GM23338 (cell line): ENCODE results near the gene SUSD1. TPM values are rescaled to one million over a fixed set of nuclear protein-coding genes. Genes with fewer than 3 reads are reported as not detected.

Source experiments
- ATAC-seq: fragments of 200-7000 bp; cut with Tn5 transposase; 3 replicates; pipeline ENCODE4 v1.9.1; 2020
- DNase-seq: peaks from one replicate; pipeline ENCODE4 v3.0.0-alpha.2; 2015; ENCODE audit warnings: low spot score
- H2AFZ ChIP-seq: fragments of 200-600 bp; sonication (generic); 2 replicates; pipeline ENCODE4 v1.8.0; 2016; ENCODE audit warnings: antibody characterized with exemption, mild to moderate bottlenecking, moderate library complexity
- H3F3A ChIP-seq: fragments of 200-600 bp; sonication (generic); replicated peaks from 2 replicates; pipeline ENCODE4 v1.8.0; 2017; ENCODE audit warnings: antibody characterized with exemption, mixed run types, low read depth
- H3K27ac ChIP-seq: fragments of 200-600 bp; sonication (generic); 2 replicates; pipeline ENCODE4 v1.6.1; 2016; ENCODE audit warnings: low read depth
- H3K27me3 ChIP-seq: fragments of 200-600 bp; sonication (generic); 2 replicates; pipeline ENCODE4 v1.8.0; 2016; ENCODE audit warnings: mild to moderate bottlenecking, mixed run types, moderate library complexity; ENCODE audit not compliant: insufficient read depth
- H3K36me3 ChIP-seq: fragments of 200-600 bp; sonication (generic); 2 replicates; pipeline ENCODE4 v1.8.0; 2016; ENCODE audit warnings: mild to moderate bottlenecking; ENCODE audit not compliant: insufficient read depth
- H3K4me1 ChIP-seq: fragments of 200-600 bp; sonication (generic); 2 replicates; pipeline ENCODE4 v1.8.0; 2016; ENCODE audit warnings: mild to moderate bottlenecking, moderate library complexity; ENCODE audit not compliant: insufficient read depth
- H3K4me2 ChIP-seq: fragments of 200-600 bp; sonication (generic); 2 replicates; pipeline ENCODE4 v1.7.1; 2017; ENCODE audit warnings: mixed run types
- H3K4me3 ChIP-seq: fragments of 200-600 bp; sonication (generic); 2 replicates; pipeline ENCODE4 v1.6.1; 2016; ENCODE audit warnings: mixed run types
- H3K79me2 ChIP-seq: fragments of 200-600 bp; sonication (generic); replicated peaks from 2 replicates; pipeline ENCODE4 v1.8.0; 2017; ENCODE audit warnings: mild to moderate bottlenecking; ENCODE audit not compliant: insufficient read depth
- H3K9me2 ChIP-seq: fragments of 200-600 bp; sonication (generic); 2 replicates; pipeline ENCODE4 v1.8.0; 2017; ENCODE audit not compliant: insufficient read depth
- H4K20me1 ChIP-seq: fragments of 200-600 bp; sonication (generic); replicated peaks from 2 replicates; pipeline ENCODE4 v1.8.0; 2017; ENCODE audit warnings: mild to moderate bottlenecking; ENCODE audit not compliant: insufficient read depth
- H3K27ac Mint-ChIP-seq: 2 replicates; pipeline ENCODE4 v1.8.0; 2020; ENCODE audit warnings: inconsistent platforms, mild to moderate bottlenecking, moderate library complexity, mixed read lengths
- H3K27me3 Mint-ChIP-seq: 3 replicates; pipeline ENCODE4 v1.8.0; 2022; ENCODE audit warnings: low read depth, mild to moderate bottlenecking, moderate library complexity, mixed read lengths, inconsistent platforms; ENCODE audit not compliant: insufficient read depth, poor library complexity
- H3K36me3 Mint-ChIP-seq: 3 replicates; pipeline ENCODE4 v1.8.0; 2021; ENCODE audit warnings: low read depth, mild to moderate bottlenecking, inconsistent platforms, moderate library complexity, mixed read lengths
- H3K4me1 Mint-ChIP-seq: 3 replicates; pipeline ENCODE4 v1.8.0; 2020; ENCODE audit warnings: mild to moderate bottlenecking, inconsistent platforms, mixed read lengths
- H3K4me3 Mint-ChIP-seq: 3 replicates; pipeline ENCODE4 v1.8.0; 2021; ENCODE audit warnings: moderate library complexity, mild to moderate bottlenecking, inconsistent platforms, mixed read lengths
- H3K9me3 Mint-ChIP-seq: 3 replicates; pipeline ENCODE4 v1.8.0; 2020; ENCODE audit warnings: moderate library complexity, mild to moderate bottlenecking, inconsistent platforms, mixed read lengths
- CREB1 ChIP-seq: fragments of 250-450 bp; sonication (Bioruptor Pico); IDR thresholded peaks from 2 replicates; pipeline ENCODE4 v1.5.0; 2020; ENCODE audit warnings: low read depth, mild to moderate bottlenecking, moderate library complexity
- CTCF ChIP-seq, 2 experiments: fragments of 200-600 bp in 1 of 2; sonication (generic) in 1 of 2; conservative IDR thresholded peaks; 2 replicates each; pipeline versions ENCODE4 v1.5.1 to v1.6.1; 2016 to 2017; ENCODE audit warnings: antibody characterized with exemption in 2 of 2, low read depth in 2 of 2, mild to moderate bottlenecking in 2 of 2, moderate library complexity in 1 of 2
- ETS1 ChIP-seq: IDR thresholded peaks from 2 replicates; pipeline ENCODE4 v1.6.1; 2016; ENCODE audit warnings: antibody characterized with exemption
- EZH2 ChIP-seq: fragments of 200-600 bp; sonication (generic); IDR thresholded peaks from one replicate; pipeline ENCODE4 v1.8.0; 2017; ENCODE audit warnings: antibody characterized with exemption, mild to moderate bottlenecking, low read depth; ENCODE audit not compliant: unreplicated experiment
- EZH2phosphoT487 ChIP-seq: fragments of 200-600 bp; sonication (generic); IDR thresholded peaks from one replicate; pipeline ENCODE4 v1.8.1; 2018; ENCODE audit warnings: antibody characterized with exemption; ENCODE audit not compliant: unreplicated experiment
- JUNB ChIP-seq: IDR thresholded peaks from one replicate; pipeline ENCODE4 v1.6.1; 2016; ENCODE audit warnings: antibody characterized with exemption; ENCODE audit not compliant: unreplicated experiment
- NANOG ChIP-seq: IDR thresholded peaks from 2 replicates; pipeline ENCODE4 v1.6.1; 2016; ENCODE audit warnings: antibody characterized with exemption, borderline replicate concordance
- POLR2AphosphoS5 ChIP-seq: IDR thresholded peaks from 2 replicates; pipeline ENCODE4 v1.6.1; 2016; ENCODE audit warnings: antibody characterized with exemption, low read depth
- REST ChIP-seq: IDR thresholded peaks from one replicate; pipeline ENCODE4 v1.6.1; 2018; ENCODE audit warnings: antibody characterized with exemption; ENCODE audit not compliant: unreplicated experiment
- STAT1 ChIP-seq: IDR thresholded peaks from one replicate; pipeline ENCODE4 v1.6.1; 2016; ENCODE audit warnings: antibody characterized with exemption; ENCODE audit not compliant: unreplicated experiment
- ZNF114 ChIP-seq: fragments of 250-450 bp; sonication (Bioruptor Pico); IDR thresholded peaks from 2 replicates; pipeline ENCODE4 v1.5.0; 2020; ENCODE audit warnings: mild to moderate bottlenecking, moderate library complexity
- ZNF331 ChIP-seq: fragments of 250-450 bp; sonication (Bioruptor Pico); IDR thresholded peaks from 2 replicates; pipeline ENCODE4 v1.5.0; 2020; ENCODE audit warnings: low read depth, mild to moderate bottlenecking, moderate library complexity
- ZNF462 ChIP-seq: fragments of 250-450 bp; sonication (Bioruptor Pico); IDR thresholded peaks from 2 replicates; pipeline ENCODE4 v1.5.0; 2020; ENCODE audit warnings: mild to moderate bottlenecking, moderate library complexity
- polyA plus RNA-seq: library from polyadenylated mRNA; unstranded; fragments of >200 nt; fragmentation: Nextera tagmentation; extraction: Ambion mirVana; gene quantifications from 2 replicates; pipeline ENCODE4 v1.2.1, GENCODE V29; 2016
- total RNA-seq: library from RNA; depleted of rRNA; stranded (reverse); fragments of >200 nt; shearing (Covaris generic); gene quantifications from 2 replicates; pipeline ENCODE4 v1.2.3, GENCODE V29; 2014

The SUSD1 gene
- total and polyA plus RNA-seq, 2 experiments from 2014 or later, result 1.2 to 6.4 TPM

- Mint-ChIP-seq H3K4me1 (peaks cover 15% of the 10 kb centered on the region; the same call in 2 of the 3 replicates), H3K27ac (no peak overlapping the region), H3K9me3 (no peaks in the 10 kb centered on the region; the same call in 2 of the 3 replicates), H3K36me3 (no peaks in the 10 kb centered on the region; the same call in 2 of the 3 replicates), H3K4me3 (no peak overlapping the region), H3K27me3 (peaks cover 2% of the 10 kb centered on the region)
- Histone ChIP-seq H3K79me2 (no peaks in the 10 kb centered on the region), H3F3A (no peaks in the 10 kb centered on the region), H3K4me3 (no peak overlapping the region), H3K4me1 (peaks cover 4% of the 10 kb centered on the region; the same call in 1 of the 2 replicates), H3K36me3 (peaks cover 3% of the 10 kb centered on the region; the same call in 1 of the 2 replicates), H3K9me2 (no peaks in the 10 kb centered on the region), H2AFZ (no peak overlapping the region), H4K20me1 (no peaks in the 10 kb centered on the region), H3K27me3 (no peaks in the 10 kb centered on the region), H3K4me2 (no peak overlapping the region), H3K27ac (no peak overlapping the region)
- DNase-seq (no peak), ATAC-seq (no peak)
- no peak for TF ChIP-seq STAT1
- no peak for TF ChIP-seq CTCF (conservative IDR thresholded peaks at IDR 0.05; ENCODE audit: low read depth in 2 of 2)
- no peak for TF ChIP-seq REST
- TF ChIP-seq ZNF331 (CRISPR knock-in tag), result no peak
- TF ChIP-seq ETS1, result no peak
- TF ChIP-seq ZNF114 (CRISPR knock-in tag), result no peak
- TF ChIP-seq EZH2phosphoT487, result no peak
- no peak for TF ChIP-seq JUNB
- TF ChIP-seq POLR2AphosphoS5, result no peak
- TF ChIP-seq EZH2, result no peak
- TF ChIP-seq CREB1 (CRISPR knock-in tag), result no peak
- no peak for TF ChIP-seq ZNF462
- no peak for TF ChIP-seq NANOG
Measured at GRCh38 chr9:112129246-112129645, 45.9 kb downstream of the SUSD1 start.
